GM10248 (cell line): ENCODE data around the gene EPC1.

ENCODE experiments used
- CTCF ChIA-PET: fragments of 300-600 bp; sonication (Branson Sonifier 250); formaldehyde crosslinking; extraction: SDS; loops from one replicate; lab custom pipeline; 2021; ENCODE audit warnings: antibody characterized with exemption; lab: Yijun Ruan, JAX
- POLR2A ChIA-PET: fragments of 350-650 bp; sonication (Branson Sonifier 250); formaldehyde crosslinking; extraction: SDS; loops from one replicate; lab custom pipeline; 2020; ENCODE audit warnings: antibody characterized with exemption; lab: Yijun Ruan, JAX
- DNase-seq: peaks from one replicate; pipeline ENCODE4 v3.0.0; 2012; ENCODE audit errors: extremely low spot score
- TF ChIP-seq, protein P1 (sequence below): IDR thresholded peaks from 2 replicates; pipeline ENCODE4 v1.5.1; 2012; ENCODE audit warnings: mild to moderate bottlenecking, low read depth; ENCODE audit errors: extremely low read depth, missing control alignments, control extremely low read depth

Gene EPC1

DNA sequence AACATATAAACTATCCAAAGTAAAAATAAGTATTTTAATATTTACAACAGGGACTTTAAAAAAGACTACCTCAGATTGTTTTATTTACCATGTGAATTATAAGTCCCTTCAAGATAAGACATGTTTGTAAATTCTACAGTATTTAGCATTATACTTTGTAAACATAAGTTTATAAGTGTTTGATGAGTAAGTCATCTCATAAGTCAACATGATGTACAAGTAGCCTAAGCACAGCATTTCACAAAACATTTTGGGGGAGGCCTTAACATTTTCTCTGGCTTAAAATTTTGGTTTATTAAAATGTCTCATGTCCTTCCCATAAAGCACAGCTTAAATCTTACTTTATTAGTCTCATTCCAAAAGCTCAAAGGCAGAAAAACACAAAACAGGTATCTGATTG lies 15.4 kb downstream of the EPC1 start:
- DNase-seq: no peak
- CTCF ChIA-PET: interaction anchor here (1.3 to 3.5 kb wide), 2 partner anchors 11 to 14 kb away, joined by 3 to 21 read pairs; no protein-coding TSS in a partner anchor
- POLR2A ChIA-PET: interaction anchor here (0.9 kb wide), 1 partner anchor 13 kb away, joined by 4 read pairs; no protein-coding TSS in a partner anchor
- TF ChIP-seq, protein P1, sequence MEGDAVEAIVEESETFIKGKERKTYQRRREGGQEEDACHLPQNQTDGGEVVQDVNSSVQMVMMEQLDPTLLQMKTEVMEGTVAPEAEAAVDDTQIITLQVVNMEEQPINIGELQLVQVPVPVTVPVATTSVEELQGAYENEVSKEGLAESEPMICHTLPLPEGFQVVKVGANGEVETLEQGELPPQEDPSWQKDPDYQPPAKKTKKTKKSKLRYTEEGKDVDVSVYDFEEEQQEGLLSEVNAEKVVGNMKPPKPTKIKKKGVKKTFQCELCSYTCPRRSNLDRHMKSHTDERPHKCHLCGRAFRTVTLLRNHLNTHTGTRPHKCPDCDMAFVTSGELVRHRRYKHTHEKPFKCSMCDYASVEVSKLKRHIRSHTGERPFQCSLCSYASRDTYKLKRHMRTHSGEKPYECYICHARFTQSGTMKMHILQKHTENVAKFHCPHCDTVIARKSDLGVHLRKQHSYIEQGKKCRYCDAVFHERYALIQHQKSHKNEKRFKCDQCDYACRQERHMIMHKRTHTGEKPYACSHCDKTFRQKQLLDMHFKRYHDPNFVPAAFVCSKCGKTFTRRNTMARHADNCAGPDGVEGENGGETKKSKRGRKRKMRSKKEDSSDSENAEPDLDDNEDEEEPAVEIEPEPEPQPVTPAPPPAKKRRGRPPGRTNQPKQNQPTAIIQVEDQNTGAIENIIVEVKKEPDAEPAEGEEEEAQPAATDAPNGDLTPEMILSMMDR: no peak

DNA sequence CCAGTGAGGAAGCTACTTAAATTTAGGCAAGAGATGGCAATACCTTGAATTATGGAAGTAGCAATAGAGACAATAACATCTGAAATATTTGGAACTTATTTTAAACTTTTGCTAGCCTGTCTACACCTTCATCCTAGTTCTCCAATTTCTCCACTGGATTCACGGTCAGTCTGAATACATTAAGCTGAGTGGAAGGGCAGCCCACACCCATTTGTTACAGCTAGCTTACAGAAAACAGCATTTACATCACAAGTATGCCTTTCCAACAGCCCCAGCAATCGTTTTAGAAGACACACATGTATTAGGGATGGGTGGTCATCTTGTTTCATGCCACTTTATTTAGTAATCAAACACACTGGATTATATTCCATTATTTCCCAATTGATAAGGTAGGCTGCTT lies 16.7 kb downstream of the EPC1 start:
- DNase-seq: no peak
- ChIA-PET POLR2A (interaction anchor here (0.7 to 1.4 kb wide), 2 partner anchors 8 to 12 kb away, joined by 4 to 6 read pairs; no protein-coding TSS in a partner anchor), CTCF (interaction anchor here (0.9 to 2.0 kb wide), 8 partner anchors 9 to 39 kb away, joined by 3 to 12 read pairs (median 4); no protein-coding TSS in a partner anchor)
- TF ChIP-seq, protein P1: no peak

DNA sequence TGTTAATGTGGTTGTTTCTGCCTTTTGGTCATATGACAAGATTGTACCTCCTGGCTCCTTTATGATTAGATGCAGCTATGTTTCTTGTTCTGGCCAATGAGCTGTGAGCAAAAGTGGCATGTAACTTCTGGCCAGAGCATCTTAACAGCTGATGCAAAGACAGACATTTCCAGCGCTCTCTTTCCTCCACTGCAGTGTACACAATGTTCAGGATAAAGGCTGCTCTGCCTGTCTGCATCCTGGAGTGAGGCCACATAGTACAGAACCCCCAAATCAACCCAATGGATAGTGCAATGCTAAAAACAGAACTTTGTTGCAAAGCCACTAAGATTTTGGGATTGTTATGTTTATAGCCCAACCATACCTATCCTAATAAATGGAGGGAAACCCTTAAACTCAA lies 17.9 kb downstream of the EPC1 start:
- TF ChIP-seq, protein P1: no peak
- ChIA-PET CTCF (interaction anchor here (0.8 to 2.0 kb wide), 6 partner anchors 7 to 71 kb away, joined by 3 to 12 read pairs (median 6); no protein-coding TSS in a partner anchor), POLR2A (interaction anchor here (1.4 kb wide), 1 partner anchor 9 kb away, joined by 6 read pairs; no protein-coding TSS in a partner anchor)
- DNase-seq: no peak

DNA sequence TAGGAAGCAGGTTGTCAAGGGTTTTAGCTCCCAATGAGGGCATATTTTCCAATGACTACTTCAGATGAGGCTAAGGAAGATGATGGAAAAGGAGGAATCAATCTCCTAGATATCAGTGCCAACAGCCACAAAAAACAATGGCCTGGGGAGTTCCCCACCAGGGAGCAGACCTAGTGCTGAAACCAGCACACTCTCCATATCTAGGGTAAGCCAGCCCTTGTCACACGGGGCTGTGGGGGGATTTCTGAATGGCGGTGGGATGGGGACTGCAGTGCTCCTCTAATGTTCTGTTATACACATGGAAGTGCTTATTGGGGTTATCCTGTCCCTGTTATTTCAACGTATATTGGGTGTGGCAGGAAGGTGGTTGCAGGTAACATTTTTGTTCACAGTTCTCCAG lies 18.5 kb downstream of the EPC1 start:
- TF ChIP-seq, protein P1: no peak
- POLR2A ChIA-PET: no interaction called here
- DNase-seq: no peak
- CTCF ChIA-PET: interaction anchor here (1.9 to 2.0 kb wide), 2 partner anchors 10 to 17 kb away, joined by 10 to 12 read pairs; no protein-coding TSS in a partner anchor

DNA sequence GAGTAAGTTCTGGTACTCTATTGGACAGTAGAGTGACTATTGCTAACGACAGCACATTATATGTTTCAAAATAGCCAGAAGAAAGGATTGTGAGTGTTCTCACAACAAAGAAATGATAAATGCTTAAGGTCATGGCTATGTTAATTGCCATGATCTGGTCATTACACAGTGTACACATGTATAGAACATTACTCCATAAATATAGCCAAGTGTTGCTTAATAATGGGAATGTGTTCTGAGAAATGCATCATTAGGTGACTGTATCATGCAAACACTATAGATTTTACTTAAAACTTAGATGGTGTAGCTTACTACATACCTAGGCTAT lies 19.6 kb downstream of the EPC1 start:
- no peak for DNase-seq
- POLR2A ChIA-PET: no interaction called here

DNA sequence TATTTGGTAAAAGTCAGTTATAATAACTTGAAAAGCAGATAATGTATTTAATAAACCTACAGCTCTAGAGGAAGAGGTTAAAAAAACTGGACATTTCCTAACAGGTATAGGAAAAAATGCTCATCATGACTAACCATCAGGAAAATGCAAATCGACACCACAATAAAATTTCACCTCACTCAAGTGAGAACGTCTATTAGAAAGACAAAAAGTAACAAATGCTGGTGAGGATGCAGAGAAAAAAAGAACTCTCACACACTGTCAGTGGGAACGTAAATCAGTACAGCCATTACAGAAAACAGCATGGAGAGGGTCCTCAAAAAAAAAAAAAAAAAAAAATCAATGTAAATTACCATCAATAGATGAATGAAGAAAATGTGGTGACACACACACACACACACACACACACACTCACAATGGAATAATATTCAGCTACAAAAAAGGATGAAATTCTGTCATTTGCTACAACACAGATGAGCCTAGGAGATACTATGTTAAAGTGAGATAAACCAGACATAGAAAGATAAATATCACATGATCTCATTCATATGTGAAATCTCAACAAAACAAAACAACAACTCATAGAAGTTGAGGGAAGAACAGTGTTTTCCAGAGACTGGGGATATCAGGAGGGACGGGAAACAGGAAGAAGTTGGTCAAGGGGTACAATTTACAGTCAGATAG lies 20.1 kb downstream of the EPC1 start:
- no peak for DNase-seq
- CTCF ChIA-PET: interaction anchor here (1.0 kb wide), 1 partner anchor 18 kb away, joined by 3 read pairs; no protein-coding TSS in a partner anchor
- TF ChIP-seq, protein P1: no peak
- POLR2A ChIA-PET: no interaction called here

More for the DNA sequence above, 19.6 kb downstream of the EPC1 start:
- TF ChIP-seq, protein P1: no peak
- CTCF ChIA-PET: no interaction called here
